H9 (cell line): Measurements from ENCODE around the gene NECAP2. TPM values are rescaled to one million over a fixed set of nuclear protein-coding genes. Genes with fewer than 3 reads are reported as not detected.

Experiments used
- DNase-seq: peaks from one replicate; pipeline ENCODE4 v3.0.0-alpha.2; 2017
- H2AFZ ChIP-seq: one replicate; pipeline ENCODE4 v1.6.1; 2013; ENCODE audit warnings: mild to moderate bottlenecking, low read length, control low read depth, moderate library complexity
- H2AK5ac ChIP-seq: 2 replicates; pipeline ENCODE4 v1.6.1; 2013; ENCODE audit warnings: low read length, control low read depth, mixed read lengths; ENCODE audit not compliant: insufficient read length
- H2BK120ac ChIP-seq: one replicate; pipeline ENCODE4 v1.6.1; 2013; ENCODE audit warnings: low read depth, mild to moderate bottlenecking, low read length, control low read depth, inconsistent platforms; ENCODE audit not compliant: poor library complexity, severe bottlenecking
- H2BK12ac ChIP-seq: 2 replicates; pipeline ENCODE4 v1.6.1; 2013; ENCODE audit warnings: low read length, control low read depth, mixed read lengths, low read depth; ENCODE audit not compliant: insufficient read length
- H2BK15ac ChIP-seq: 2 replicates; pipeline ENCODE4 v1.6.1; 2013; ENCODE audit warnings: low read depth, low read length, control low read depth
- H2BK20ac ChIP-seq: one replicate; pipeline ENCODE4 v1.6.1; 2013; ENCODE audit warnings: low read depth, mild to moderate bottlenecking, low read length, control low read depth, inconsistent platforms; ENCODE audit not compliant: poor library complexity, severe bottlenecking
- H2BK5ac ChIP-seq: 2 replicates; pipeline ENCODE4 v1.6.1; 2013; ENCODE audit warnings: low read length, control low read depth, mixed read lengths; ENCODE audit not compliant: insufficient read length
- H3K14ac ChIP-seq: 2 replicates; pipeline ENCODE4 v1.6.1; 2013; ENCODE audit warnings: low read length, control low read depth; ENCODE audit not compliant: insufficient read depth
- H3K18ac ChIP-seq: 2 replicates; pipeline ENCODE4 v1.6.1; 2013; ENCODE audit warnings: low read depth, mild to moderate bottlenecking, mixed read lengths, low read length, control low read depth; ENCODE audit not compliant: insufficient read length
- H3K23ac ChIP-seq: 2 replicates; pipeline ENCODE4 v1.6.1; 2013; ENCODE audit warnings: low read length, control low read depth, mixed read lengths, low read depth; ENCODE audit not compliant: insufficient read length
- H3K23me2 ChIP-seq: 2 replicates; pipeline ENCODE4 v1.6.1; 2013; ENCODE audit warnings: low read depth, mild to moderate bottlenecking, mixed read lengths, low read length, control low read depth; ENCODE audit not compliant: insufficient read length, poor library complexity, severe bottlenecking
- H3K27ac ChIP-seq: 2 replicates; pipeline ENCODE4 v1.5.1; 2013; ENCODE audit warnings: low read length, control low read depth, mixed read lengths, low read depth; ENCODE audit not compliant: insufficient read length
- H3K27me3 ChIP-seq: 2 replicates; pipeline ENCODE4 v1.6.1; 2013; ENCODE audit warnings: low read length, control low read depth, inconsistent platforms; ENCODE audit not compliant: insufficient read depth
- H3K4ac ChIP-seq: 2 replicates; pipeline ENCODE4 v1.6.1; 2013; ENCODE audit warnings: low read depth, mild to moderate bottlenecking, control low read depth, inconsistent platforms, low read length, moderate library complexity
- H3K4me1 ChIP-seq: 2 replicates; pipeline ENCODE4 v1.6.1; 2013; ENCODE audit warnings: low read length, control low read depth, inconsistent platforms; ENCODE audit not compliant: insufficient read depth
- H3K4me2 ChIP-seq: 2 replicates; pipeline ENCODE4 v1.6.1; 2013; ENCODE audit warnings: low read length, control low read depth, mixed read lengths; ENCODE audit not compliant: insufficient read length, insufficient read depth
- H3K56ac ChIP-seq: 2 replicates; pipeline ENCODE4 v1.6.1; 2013; ENCODE audit warnings: low read depth, mild to moderate bottlenecking, mixed read lengths, low read length, control low read depth; ENCODE audit not compliant: insufficient read length
- H3K79me1 ChIP-seq: 2 replicates; pipeline ENCODE4 v1.6.1; 2013; ENCODE audit warnings: low read depth, mild to moderate bottlenecking, moderate library complexity, low read length, control low read depth, inconsistent platforms; ENCODE audit not compliant: insufficient read depth, poor library complexity, severe bottlenecking
- H3K79me2 ChIP-seq: 2 replicates; pipeline ENCODE4 v1.6.1; 2013; ENCODE audit warnings: low read length, control low read depth, inconsistent platforms; ENCODE audit not compliant: insufficient read depth
- H3K9ac ChIP-seq: 2 replicates; pipeline ENCODE4 v1.6.1; 2013; ENCODE audit warnings: low read length, control low read depth, mixed read lengths; ENCODE audit not compliant: insufficient read length; ENCODE audit errors: extremely low read depth
- H3K9me3 ChIP-seq: one replicate; pipeline ENCODE4 v1.6.1; 2013; ENCODE audit warnings: low read depth, low read length, inconsistent platforms; ENCODE audit not compliant: control insufficient read depth
- H3T11ph ChIP-seq: one replicate; pipeline ENCODE4 v1.6.1; 2013; ENCODE audit warnings: mild to moderate bottlenecking, low read length, control low read depth, inconsistent platforms
- H4K20me1 ChIP-seq: one replicate; pipeline ENCODE4 v1.6.1; 2013; ENCODE audit not compliant: control insufficient read depth, insufficient read length, insufficient read depth
- H4K5ac ChIP-seq: 2 replicates; pipeline ENCODE4 v1.6.1; 2013; ENCODE audit warnings: low read depth, mild to moderate bottlenecking, mixed read lengths, low read length, control low read depth; ENCODE audit not compliant: insufficient read length
- H4K8ac ChIP-seq: replicated peaks from 2 replicates; pipeline ENCODE4 v1.6.1; 2013; ENCODE audit warnings: low read length, control low read depth, mixed read lengths, low read depth; ENCODE audit not compliant: insufficient read length
- H4K91ac ChIP-seq: 2 replicates; pipeline ENCODE4 v1.6.1; 2013; ENCODE audit warnings: low read depth, mild to moderate bottlenecking, moderate library complexity, mixed read lengths, low read length, control low read depth; ENCODE audit not compliant: insufficient read length
- H3K27ac Mint-ChIP-seq, 3 experiments: 2 replicates in 2 of 3; 3 replicates in 1 of 3; pipeline ENCODE4 v1.8.0; 2020 to 2021; ENCODE audit warnings: mixed read lengths in 3 of 3, mild to moderate bottlenecking in 1 of 3, moderate library complexity in 1 of 3
- H3K27me3 Mint-ChIP-seq: 2 replicates; pipeline ENCODE4 v1.8.0; 2021; ENCODE audit warnings: low read depth, mild to moderate bottlenecking, moderate library complexity, mixed read lengths
- H3K36me3 Mint-ChIP-seq, 3 experiments: 2 replicates in 2 of 3; 3 replicates in 1 of 3; pipeline ENCODE4 v1.8.0; 2020 to 2021; ENCODE audit warnings: low read depth in 3 of 3, mixed read lengths in 3 of 3; ENCODE audit not compliant: insufficient read depth in 1 of 3
- H3K4me1 Mint-ChIP-seq, 2 experiments: 2 replicates each; pipeline ENCODE4 v1.8.0; 2020; ENCODE audit warnings: mixed read lengths in 2 of 2
- H3K4me3 Mint-ChIP-seq, 2 experiments: 2 replicates in 1 of 2; 3 replicates in 1 of 2; pipeline ENCODE4 v1.8.0; 2020 to 2021; ENCODE audit warnings: mild to moderate bottlenecking in 2 of 2, mixed read lengths in 2 of 2, moderate library complexity in 1 of 2
- H3K9me3 Mint-ChIP-seq, 2 experiments: 2 replicates in 1 of 2; 3 replicates in 1 of 2; pipeline ENCODE4 v1.8.0; 2020; ENCODE audit warnings: mild to moderate bottlenecking in 2 of 2, mixed read lengths in 2 of 2, moderate library complexity in 1 of 2
- CTCF ChIP-seq: fragments of 200-600 bp; sonication (generic); conservative IDR thresholded peaks from 3 replicates; pipeline ENCODE4 v1.8.0; 2021; ENCODE audit warnings: antibody characterized with exemption, mild to moderate bottlenecking
- WGBS: extraction: QIAGEN DNeasy Blood & Tissue Kit; methylation state at CpG from one replicate; pipeline ENCODE4 v1.1.7; 2013; ENCODE audit warnings: missing lambda C conversion rate, low lambda C conversion rate, mixed read lengths; ENCODE audit not compliant: insufficient read length; ENCODE audit errors: extremely low coverage; 5-methylcytosine and 5-hydroxymethylcytosine counted together
- total RNA-seq: library from RNA; stranded (reverse); gene quantifications from 2 replicates; pipeline ENCODE4 v1.2.1, GENCODE V29; 2021

The NECAP2 gene
- total RNA-seq, 1 experiment from 2014 or later = 33.2 TPM

GRCh38 chr1:16413191-16413590, 27.3 kb upstream of the NECAP2 start:
- Histone ChIP-seq H3K9ac (no peak overlapping the region), H3K79me1 (no peaks in the 10 kb centered on the region), H4K8ac (no peak overlapping the region), H3K23me2 (no peaks in the 10 kb centered on the region), H3T11ph (no peak overlapping the region), H4K5ac (no peak overlapping the region), H2AFZ (no peak overlapping the region), H2BK120ac (no peak overlapping the region), H4K20me1 (no peaks in the 10 kb centered on the region), H2BK5ac (no peak overlapping the region), H3K18ac (no peak overlapping the region), H2AK5ac (no peak overlapping the region), H3K79me2 (no peaks in the 10 kb centered on the region), H3K27me3 (no peaks in the 10 kb centered on the region), H4K91ac (no peak overlapping the region), H3K23ac (no peak overlapping the region), H3K4me1 (no peaks in the 10 kb centered on the region; the same call in 1 of the 2 replicates), H2BK12ac (no peak overlapping the region), H2BK15ac (no peak overlapping the region), H3K4me2 (no peak overlapping the region), H3K4ac (no peak overlapping the region), H2BK20ac (no peak overlapping the region), H3K14ac (no peak overlapping the region), H3K9me3 (no peaks in the 10 kb centered on the region), H3K27ac (no peak overlapping the region), H3K56ac (no peak overlapping the region)
- no peak overlapping the region for H3K4me3 Mint-ChIP-seq
- H3K27me3 Mint-ChIP-seq = peaks cover 11% of the 10 kb centered on the region
- H3K27ac Mint-ChIP-seq = no peak overlapping the region; a peak in 1 of 7 replicates
- H3K9me3 Mint-ChIP-seq = no peaks in the 10 kb centered on the region
- H3K4me1 Mint-ChIP-seq = peaks cover 5 to 10% of the 10 kb centered on the region in 2 experiments
- WGBS = no CpG with 5 or more reads among the region's 3 CpGs
- H3K36me3 Mint-ChIP-seq = no peaks in the 10 kb centered on the region; a peak in 1 of 7 replicates
- DNase-seq = no peak
- no peak for TF ChIP-seq CTCF
